GM12873 (cell line): Measurements from ENCODE around the gene SLC38A2.

Experiments
- CTCF ChIP-seq: IDR thresholded peaks from 2 replicates; pipeline ENCODE4 v1.5.1; 2012; ENCODE audit warnings: low read depth, mild to moderate bottlenecking, moderate library complexity, low read length, control low read depth; ENCODE audit not compliant: insufficient read depth; ENCODE audit errors: missing control alignments

Gene SLC38A2

GRCh38 chr12:46391630-46392029 lies 19.1 kb upstream of the SLC38A2 start:
- no peak for TF ChIP-seq CTCF

- no peak for TF ChIP-seq CTCF
Observed at GRCh38 chr12:46390881-46391280, 18.3 kb upstream of the SLC38A2 start.

GRCh38 chr12:46390304-46390703 lies 17.7 kb upstream of the SLC38A2 start:
- no peak for TF ChIP-seq CTCF

GRCh38 chr12:46389031-46389616 lies 16.6 kb upstream of the SLC38A2 start:
- TF ChIP-seq CTCF = no peak

GRCh38 chr12:46388427-46389021 lies 16.0 kb upstream of the SLC38A2 start:
- no peak for TF ChIP-seq CTCF

GRCh38 chr12:46387670-46388069 lies 15.1 kb upstream of the SLC38A2 start:
- TF ChIP-seq CTCF = no peak

- no peak for TF ChIP-seq CTCF
Observed at GRCh38 chr12:46386877-46387629, 14.5 kb upstream of the SLC38A2 start.
